Cardiac muscle cell (in vitro differentiated cells and primary cell): ENCODE results near the gene IMMP2L. TPM values are rescaled to one million over a fixed set of nuclear protein-coding genes. Genes with fewer than 3 reads are reported as not detected.

Experiments used
- DNase-seq, 2 donors: peaks; one replicate each; pipeline versions ENCODE4 v3.0.0 to v3.0.0-alpha.2; 2010 to 2017; ENCODE audit warnings: low read depth in 1 of 2, low spot score in 1 of 2
- H3K27ac ChIP-seq: fragments of 200-600 bp; sonication (generic); 2 replicates; pipeline ENCODE4 v1.5.1; 2016
- H3K27me3 ChIP-seq: fragments of 200-600 bp; sonication (generic); 2 replicates; pipeline ENCODE4 v1.6.0; 2016; ENCODE audit warnings: control low read depth
- H3K36me3 ChIP-seq: fragments of 200-600 bp; sonication (generic); 2 replicates; pipeline ENCODE4 v1.5.1; 2016; ENCODE audit warnings: control low read depth
- H3K4me1 ChIP-seq: fragments of 200-600 bp; sonication (generic); 2 replicates; pipeline ENCODE4 v1.8.1; 2017; ENCODE audit warnings: low read depth, mild to moderate bottlenecking, mixed run types
- H3K4me3 ChIP-seq: fragments of 200-600 bp; sonication (generic); 2 replicates; pipeline ENCODE4 v1.5.1; 2016; ENCODE audit warnings: mild to moderate bottlenecking
- H3K9me3 ChIP-seq: fragments of 200-600 bp; sonication (generic); 2 replicates; pipeline ENCODE4 v1.5.1; 2017; ENCODE audit warnings: low read depth, mild to moderate bottlenecking, control low read depth
- polyA plus RNA-seq: library from polyadenylated mRNA; unstranded; fragments of >200 nt; fragmentation: Nextera tagmentation; extraction: Ambion mirVana; gene quantifications from 2 replicates; pipeline ENCODE4 v1.2.1, GENCODE V29; 2016
- total RNA-seq: library from RNA; depleted of rRNA; stranded (reverse); fragments of >200 nt; gene quantifications from 2 replicates; pipeline ENCODE4 v1.2.3, GENCODE V29; 2016
- TF ChIP-seq, protein P1 (sequence below): IDR thresholded peaks from 2 replicates; pipeline ENCODE4 v1.5.1; 2012; ENCODE audit warnings: low read depth, mild to moderate bottlenecking, low read length

IMMP2L gene
- total and polyA plus RNA-seq, 2 experiments from 2014 or later: 6.0 to 11.9 TPM

DNA sequence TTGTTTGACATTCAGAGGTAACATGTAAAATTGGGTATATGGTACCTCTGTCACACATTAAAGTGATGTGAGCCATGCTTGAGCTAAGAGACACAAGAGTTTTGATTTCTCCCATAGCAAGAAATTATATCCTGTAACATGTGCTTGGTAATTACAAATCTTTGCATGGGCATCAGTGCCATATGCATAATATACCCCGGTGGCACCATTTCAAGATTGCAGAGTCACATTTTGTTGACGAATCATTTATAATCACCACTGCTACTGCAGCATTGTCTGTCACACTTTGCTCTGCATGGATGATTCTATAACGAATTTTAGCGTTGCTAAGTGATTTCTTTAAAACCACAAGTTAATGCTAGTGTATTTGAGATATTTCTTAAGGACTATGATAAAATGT, 915.0 kb downstream of the IMMP2L start:
- TF ChIP-seq, protein P1, sequence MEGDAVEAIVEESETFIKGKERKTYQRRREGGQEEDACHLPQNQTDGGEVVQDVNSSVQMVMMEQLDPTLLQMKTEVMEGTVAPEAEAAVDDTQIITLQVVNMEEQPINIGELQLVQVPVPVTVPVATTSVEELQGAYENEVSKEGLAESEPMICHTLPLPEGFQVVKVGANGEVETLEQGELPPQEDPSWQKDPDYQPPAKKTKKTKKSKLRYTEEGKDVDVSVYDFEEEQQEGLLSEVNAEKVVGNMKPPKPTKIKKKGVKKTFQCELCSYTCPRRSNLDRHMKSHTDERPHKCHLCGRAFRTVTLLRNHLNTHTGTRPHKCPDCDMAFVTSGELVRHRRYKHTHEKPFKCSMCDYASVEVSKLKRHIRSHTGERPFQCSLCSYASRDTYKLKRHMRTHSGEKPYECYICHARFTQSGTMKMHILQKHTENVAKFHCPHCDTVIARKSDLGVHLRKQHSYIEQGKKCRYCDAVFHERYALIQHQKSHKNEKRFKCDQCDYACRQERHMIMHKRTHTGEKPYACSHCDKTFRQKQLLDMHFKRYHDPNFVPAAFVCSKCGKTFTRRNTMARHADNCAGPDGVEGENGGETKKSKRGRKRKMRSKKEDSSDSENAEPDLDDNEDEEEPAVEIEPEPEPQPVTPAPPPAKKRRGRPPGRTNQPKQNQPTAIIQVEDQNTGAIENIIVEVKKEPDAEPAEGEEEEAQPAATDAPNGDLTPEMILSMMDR: no peak
- no peaks in the 10 kb centered on the region for H3K36me3 ChIP-seq
- no peaks in the 10 kb centered on the region for H3K27me3 ChIP-seq
- H3K27ac ChIP-seq: peak overlapping the region; percentile 86
- no peak overlapping the region for H3K4me3 ChIP-seq
- no peaks in the 10 kb centered on the region for H3K9me3 ChIP-seq
- DNase-seq: no peak
- peaks cover 21% of the 10 kb centered on the region for H3K4me1 ChIP-seq

DNA sequence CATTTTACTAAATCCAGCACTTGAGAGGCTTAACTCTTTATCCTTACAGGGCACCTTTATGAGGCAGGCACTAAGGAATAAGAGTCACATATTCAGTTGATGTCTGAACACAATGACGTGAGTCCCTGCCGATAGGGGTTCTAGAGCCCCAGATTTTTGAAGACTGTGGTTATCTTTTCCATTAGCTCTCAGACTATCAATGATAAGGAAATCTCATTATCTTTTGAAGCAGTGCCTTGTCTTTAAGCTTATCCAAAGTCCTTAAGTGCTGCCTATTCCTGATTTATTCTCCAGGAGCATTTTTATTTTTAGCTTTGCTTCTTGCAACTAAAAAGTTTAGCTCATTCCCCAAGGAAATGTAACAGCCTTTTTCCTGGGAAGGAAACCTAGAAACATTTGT, 915.5 kb downstream of the IMMP2L start:
- Histone ChIP-seq H3K36me3 (no peaks in the 10 kb centered on the region), H3K4me1 (peaks cover 21% of the 10 kb centered on the region), H3K27me3 (no peaks in the 10 kb centered on the region), H3K9me3 (no peaks in the 10 kb centered on the region), H3K4me3 (no peak overlapping the region), H3K27ac (peak overlapping the region; percentile 86)
- DNase-seq: peak in 1 of 2 donors; percentile 5
- TF ChIP-seq, protein P1: no peak

DNA sequence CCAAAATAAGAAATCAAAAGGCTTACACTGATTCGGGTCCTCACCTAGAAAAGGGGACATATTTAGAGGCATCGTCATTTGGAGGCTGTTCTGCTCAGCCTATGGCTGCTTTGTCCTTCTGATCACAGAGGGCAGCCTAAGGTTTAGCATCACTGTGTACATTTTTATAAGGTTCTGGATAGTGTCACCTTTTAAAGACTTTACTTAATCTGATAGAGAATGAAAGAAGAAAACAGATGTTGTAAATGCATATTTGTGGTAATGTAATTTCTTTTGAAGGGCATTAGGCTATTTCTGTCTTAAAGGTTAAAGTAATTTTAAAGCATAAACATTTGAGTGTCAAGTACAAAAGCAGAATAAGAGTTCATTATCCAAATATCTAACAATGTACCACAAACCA, 916.7 kb downstream of the IMMP2L start:
- Histone ChIP-seq H3K27ac (peak overlapping the region; percentile 86), H3K27me3 (no peaks in the 10 kb centered on the region), H3K4me3 (no peak overlapping the region), H3K36me3 (no peaks in the 10 kb centered on the region), H3K4me1 (peaks cover 21% of the 10 kb centered on the region), H3K9me3 (no peaks in the 10 kb centered on the region)
- TF ChIP-seq, protein P1: no peak
- no peak for DNase-seq

DNA sequence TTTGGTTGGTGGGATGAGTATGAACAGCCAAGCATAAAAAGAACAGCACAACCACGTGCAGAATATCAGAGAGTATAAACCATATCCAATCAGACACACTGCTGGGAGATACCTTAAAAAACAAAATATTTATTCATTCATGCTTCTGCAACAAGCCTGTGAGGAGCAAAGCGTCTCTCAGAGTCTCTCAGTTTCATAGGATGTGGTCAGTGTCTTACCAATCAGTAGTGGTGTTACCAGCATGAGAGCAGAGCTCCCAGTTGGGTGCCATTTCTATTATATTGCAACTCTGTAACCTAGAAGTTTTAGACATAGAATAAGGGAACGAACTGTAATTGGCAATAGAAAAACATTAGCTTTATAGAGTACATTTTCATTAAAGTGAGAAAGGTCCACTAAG, 917.2 kb downstream of the IMMP2L start:
- H3K4me3 ChIP-seq: no peak overlapping the region
- peak overlapping the region; percentile 86 for H3K27ac ChIP-seq
- no peaks in the 10 kb centered on the region for H3K27me3 ChIP-seq
- H3K4me1 ChIP-seq: peaks cover 21% of the 10 kb centered on the region
- no peaks in the 10 kb centered on the region for H3K9me3 ChIP-seq
- no peaks in the 10 kb centered on the region for H3K36me3 ChIP-seq
- TF ChIP-seq, protein P1: no peak
- no peak for DNase-seq

DNA sequence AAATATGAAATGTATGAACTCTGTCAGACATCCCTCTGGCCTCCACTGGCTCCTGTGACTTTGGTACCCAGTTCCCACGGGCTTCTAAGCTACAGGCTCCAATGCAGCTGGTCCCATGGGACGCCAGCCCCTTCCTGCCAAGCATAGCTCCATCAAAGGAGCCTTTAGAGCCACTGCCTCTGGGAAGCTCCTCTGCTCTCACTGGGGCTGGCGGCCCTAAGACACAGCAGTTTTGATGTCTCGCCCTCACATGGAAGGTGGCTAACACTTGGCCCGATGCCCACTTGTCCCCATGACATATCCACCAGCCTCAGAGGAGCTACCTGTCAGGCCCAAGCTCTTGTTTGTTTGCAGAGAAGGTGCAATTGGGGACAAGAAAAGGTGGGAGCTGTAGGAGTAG, 925.0 kb downstream of the IMMP2L start:
- Histone ChIP-seq H3K36me3 (no peaks in the 10 kb centered on the region), H3K27ac (no peak overlapping the region), H3K9me3 (no peaks in the 10 kb centered on the region), H3K4me1 (peaks cover 9% of the 10 kb centered on the region), H3K4me3 (no peak overlapping the region), H3K27me3 (no peaks in the 10 kb centered on the region)
- DNase-seq: no peak
- TF ChIP-seq, protein P1: no peak

DNA sequence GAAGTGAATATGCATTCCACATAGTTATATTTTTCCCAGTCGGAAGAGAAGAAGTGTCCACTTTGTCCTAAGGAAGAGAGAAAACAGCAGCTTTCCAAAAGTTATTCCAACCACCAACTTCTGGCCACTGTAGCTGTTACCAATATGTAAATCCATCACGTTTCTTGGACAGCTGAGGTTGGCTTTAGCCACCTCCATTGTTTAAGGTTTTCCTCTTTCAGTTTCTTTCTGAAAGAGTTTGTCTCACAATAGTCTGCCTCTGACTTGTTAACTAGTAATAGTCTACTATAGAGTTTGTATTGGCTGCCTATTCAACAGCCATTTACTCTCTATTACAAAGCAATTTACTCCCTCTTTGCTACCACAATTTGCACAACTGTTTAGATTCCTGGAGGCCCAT, 929.0 kb downstream of the IMMP2L start:
- H3K4me1 ChIP-seq: peaks cover 9% of the 10 kb centered on the region
- no peaks in the 10 kb centered on the region for H3K9me3 ChIP-seq
- no peak overlapping the region for H3K4me3 ChIP-seq
- no peaks in the 10 kb centered on the region for H3K36me3 ChIP-seq
- H3K27me3 ChIP-seq: no peaks in the 10 kb centered on the region
- H3K27ac ChIP-seq: no peak overlapping the region
- TF ChIP-seq, protein P1: no peak
- no peak for DNase-seq
